DND-41 (cell line): ENCODE data around the gene RAN.

Experiments
- ATAC-seq: fragments of 200-7000 bp; cut with Tn5 transposase; 3 replicates; pipeline ENCODE4 v1.9.1; 2021; ENCODE audit warnings: low read depth; ENCODE audit not compliant: insufficient read depth
- DNase-seq: peaks from one replicate; pipeline ENCODE4 v3.0.0-alpha.2; 2020
- H2AFZ ChIP-seq: 2 replicates; pipeline ENCODE4 v1.6.0; 2012; ENCODE audit warnings: low read depth, low read length
- H3K27ac ChIP-seq: 2 replicates; pipeline ENCODE4 v1.5.1; 2012; ENCODE audit warnings: low read length, inconsistent platforms
- H3K27me3 ChIP-seq: fragments of 200-600 bp; sonication (generic); 2 replicates; pipeline ENCODE4 v1.6.0; 2012; ENCODE audit warnings: low read length, mild to moderate bottlenecking, inconsistent platforms; ENCODE audit not compliant: insufficient read depth, poor library complexity
- H3K36me3 ChIP-seq: 2 replicates; pipeline ENCODE4 v1.5.1; 2012; ENCODE audit warnings: low read length, inconsistent platforms; ENCODE audit not compliant: insufficient read depth
- H3K4me1 ChIP-seq: 2 replicates; pipeline ENCODE4 v1.5.1; 2012; ENCODE audit warnings: mild to moderate bottlenecking, low read length; ENCODE audit not compliant: insufficient read depth
- H3K4me2 ChIP-seq: 2 replicates; pipeline ENCODE4 v1.6.0; 2012; ENCODE audit warnings: mild to moderate bottlenecking, moderate library complexity, low read length, inconsistent platforms; ENCODE audit not compliant: insufficient read depth
- H3K4me3 ChIP-seq, 2 experiments: fragments of 200-600 bp in 1 of 2; shearing (Covaris generic) in 1 of 2; 2 replicates each; pipeline ENCODE4 v1.5.1; 2012 to 2016; ENCODE audit warnings: inconsistent platforms in 2 of 2, low read length in 2 of 2, mild to moderate bottlenecking in 2 of 2, low read depth in 1 of 2, moderate library complexity in 1 of 2
- H3K79me2 ChIP-seq: 2 replicates; pipeline ENCODE4 v1.6.0; 2012; ENCODE audit warnings: low read length, inconsistent platforms; ENCODE audit not compliant: insufficient read depth
- H3K9ac ChIP-seq: 2 replicates; pipeline ENCODE4 v1.6.0; 2012; ENCODE audit warnings: low read depth, mild to moderate bottlenecking, inconsistent platforms, low read length, moderate library complexity
- H3K9me3 ChIP-seq: 2 replicates; pipeline ENCODE4 v1.5.1; 2012; ENCODE audit warnings: low read length, moderate library complexity, mild to moderate bottlenecking, inconsistent platforms; ENCODE audit not compliant: insufficient read depth, severe bottlenecking
- H4K20me1 ChIP-seq: 2 replicates; pipeline ENCODE4 v1.6.0; 2012; ENCODE audit warnings: low read length; ENCODE audit not compliant: insufficient read depth
- EZH2 ChIP-seq: IDR thresholded peaks from 3 replicates; pipeline ENCODE4 v1.6.1; 2012; ENCODE audit warnings: borderline replicate concordance, low read depth, mild to moderate bottlenecking, moderate library complexity, low read length, inconsistent platforms; ENCODE audit not compliant: severe bottlenecking
- TF ChIP-seq, protein P1 (sequence below): IDR thresholded peaks from 2 replicates; pipeline ENCODE4 v1.5.1; 2012; ENCODE audit warnings: borderline replicate concordance, low read length, moderate library complexity, mild to moderate bottlenecking; ENCODE audit not compliant: poor library complexity, severe bottlenecking; ENCODE audit errors: extremely low read depth

The RAN gene

DNA sequence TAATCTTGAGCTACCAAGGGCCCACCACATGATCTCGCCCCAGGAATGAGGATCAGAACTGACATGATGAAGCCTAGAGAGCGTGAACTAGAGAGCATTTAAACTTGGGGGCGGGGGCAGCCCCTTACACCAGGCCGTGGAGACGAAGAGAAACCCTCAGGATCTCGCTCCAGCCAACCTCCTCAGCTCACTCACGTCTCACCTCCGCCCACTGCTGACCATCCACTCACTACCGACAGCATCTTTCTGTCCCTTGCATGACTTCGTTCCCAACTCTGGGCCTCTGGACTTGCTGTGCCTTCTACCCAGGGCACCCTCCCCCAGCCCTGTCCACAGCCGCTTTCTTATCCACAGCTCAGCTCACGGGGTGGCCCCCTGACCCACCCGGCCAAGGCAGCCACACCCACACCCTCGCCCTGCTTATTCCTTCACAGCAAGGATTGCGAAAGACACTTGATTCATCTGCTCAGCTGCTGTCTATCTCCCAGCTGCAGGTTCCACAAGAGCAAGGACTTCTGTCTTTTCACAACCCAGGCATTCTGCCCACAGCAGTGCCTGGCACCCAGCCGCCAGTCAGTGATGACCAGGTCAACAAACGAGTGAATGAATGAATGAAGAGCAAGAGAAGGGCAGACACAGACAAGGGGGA, 39.2 kb upstream of the RAN start:
- no peaks in the 10 kb centered on the region for H3K9me3 ChIP-seq
- H3K4me3 ChIP-seq = no peak overlapping the region
- no peak for ATAC-seq
- H3K27me3 ChIP-seq = no peaks in the 10 kb centered on the region
- no peak overlapping the region for H3K27ac ChIP-seq
- peaks cover 79% of the 10 kb centered on the region for H3K79me2 ChIP-seq
- peaks cover 29% of the 10 kb centered on the region; the same call in 1 of the 2 replicates for H4K20me1 ChIP-seq
- H3K4me2 ChIP-seq = no peak overlapping the region
- no peaks in the 10 kb centered on the region for H3K36me3 ChIP-seq
- no peak overlapping the region for H3K9ac ChIP-seq
- no peak overlapping the region for H2AFZ ChIP-seq
- TF ChIP-seq, protein P1, sequence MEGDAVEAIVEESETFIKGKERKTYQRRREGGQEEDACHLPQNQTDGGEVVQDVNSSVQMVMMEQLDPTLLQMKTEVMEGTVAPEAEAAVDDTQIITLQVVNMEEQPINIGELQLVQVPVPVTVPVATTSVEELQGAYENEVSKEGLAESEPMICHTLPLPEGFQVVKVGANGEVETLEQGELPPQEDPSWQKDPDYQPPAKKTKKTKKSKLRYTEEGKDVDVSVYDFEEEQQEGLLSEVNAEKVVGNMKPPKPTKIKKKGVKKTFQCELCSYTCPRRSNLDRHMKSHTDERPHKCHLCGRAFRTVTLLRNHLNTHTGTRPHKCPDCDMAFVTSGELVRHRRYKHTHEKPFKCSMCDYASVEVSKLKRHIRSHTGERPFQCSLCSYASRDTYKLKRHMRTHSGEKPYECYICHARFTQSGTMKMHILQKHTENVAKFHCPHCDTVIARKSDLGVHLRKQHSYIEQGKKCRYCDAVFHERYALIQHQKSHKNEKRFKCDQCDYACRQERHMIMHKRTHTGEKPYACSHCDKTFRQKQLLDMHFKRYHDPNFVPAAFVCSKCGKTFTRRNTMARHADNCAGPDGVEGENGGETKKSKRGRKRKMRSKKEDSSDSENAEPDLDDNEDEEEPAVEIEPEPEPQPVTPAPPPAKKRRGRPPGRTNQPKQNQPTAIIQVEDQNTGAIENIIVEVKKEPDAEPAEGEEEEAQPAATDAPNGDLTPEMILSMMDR = no peak
- no peak for TF ChIP-seq EZH2
- no peak for DNase-seq
- peaks cover 13% of the 10 kb centered on the region for H3K4me1 ChIP-seq

GRCh38 chr12:130835011-130835410, 36.9 kb upstream of the RAN start:
- H3K79me2 ChIP-seq = peaks cover 78% of the 10 kb centered on the region
- ATAC-seq (no peak), DNase-seq (no peak)
- H2AFZ ChIP-seq = no peak overlapping the region
- H3K9ac ChIP-seq = no peak overlapping the region
- TF ChIP-seq EZH2 = no peak
- TF ChIP-seq, protein P1 = no peak
- no peak overlapping the region for H3K4me2 ChIP-seq
- no peak overlapping the region for H3K27ac ChIP-seq
- no peaks in the 10 kb centered on the region for H3K27me3 ChIP-seq
- no peak overlapping the region for H3K4me3 ChIP-seq
- H3K4me1 ChIP-seq = peaks cover 29% of the 10 kb centered on the region
- H3K36me3 ChIP-seq = no peaks in the 10 kb centered on the region
- no peaks in the 10 kb centered on the region for H3K9me3 ChIP-seq
- peaks cover 30% of the 10 kb centered on the region; the same call in 1 of the 2 replicates for H4K20me1 ChIP-seq

DNA sequence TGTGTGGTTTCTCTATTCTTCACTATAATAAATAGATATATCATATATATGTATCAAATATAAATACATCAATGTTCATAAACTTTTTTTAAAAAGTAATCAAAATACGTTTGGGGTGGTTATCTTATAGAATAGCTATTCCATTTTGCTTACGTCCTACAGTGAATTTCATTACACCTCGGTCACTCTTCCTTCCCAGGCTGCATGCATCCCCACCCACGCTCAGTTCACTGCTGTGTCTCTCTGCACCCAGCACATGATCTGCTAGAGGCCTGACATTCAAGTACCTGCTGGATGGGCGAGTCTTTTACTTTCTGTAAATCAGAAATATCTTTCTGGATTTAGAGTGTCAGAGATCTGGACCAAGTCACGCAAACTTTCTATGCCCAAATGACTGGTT, 36.4 kb upstream of the RAN start:
- Histone ChIP-seq H3K27ac (no peak overlapping the region), H3K4me3 (no peak overlapping the region), H3K4me1 (peaks cover 28% of the 10 kb centered on the region), H2AFZ (no peak overlapping the region), H3K27me3 (no peaks in the 10 kb centered on the region), H3K9me3 (no peaks in the 10 kb centered on the region), H3K9ac (no peak overlapping the region), H3K36me3 (no peaks in the 10 kb centered on the region), H4K20me1 (peaks cover 30% of the 10 kb centered on the region; the same call in 1 of the 2 replicates), H3K79me2 (peaks cover 74% of the 10 kb centered on the region), H3K4me2 (no peak overlapping the region)
- TF ChIP-seq EZH2 = no peak
- TF ChIP-seq, protein P1 = no peak
- DNase-seq = no peak
- no peak for ATAC-seq
